ENCODE results near the gene RPIA.
"Not testable (repeated sequence)": the region's sequence is repeated elsewhere in the genome, so short reads cannot be mapped to it uniquely, and the experiment has no call there.

RPIA gene

DNA sequence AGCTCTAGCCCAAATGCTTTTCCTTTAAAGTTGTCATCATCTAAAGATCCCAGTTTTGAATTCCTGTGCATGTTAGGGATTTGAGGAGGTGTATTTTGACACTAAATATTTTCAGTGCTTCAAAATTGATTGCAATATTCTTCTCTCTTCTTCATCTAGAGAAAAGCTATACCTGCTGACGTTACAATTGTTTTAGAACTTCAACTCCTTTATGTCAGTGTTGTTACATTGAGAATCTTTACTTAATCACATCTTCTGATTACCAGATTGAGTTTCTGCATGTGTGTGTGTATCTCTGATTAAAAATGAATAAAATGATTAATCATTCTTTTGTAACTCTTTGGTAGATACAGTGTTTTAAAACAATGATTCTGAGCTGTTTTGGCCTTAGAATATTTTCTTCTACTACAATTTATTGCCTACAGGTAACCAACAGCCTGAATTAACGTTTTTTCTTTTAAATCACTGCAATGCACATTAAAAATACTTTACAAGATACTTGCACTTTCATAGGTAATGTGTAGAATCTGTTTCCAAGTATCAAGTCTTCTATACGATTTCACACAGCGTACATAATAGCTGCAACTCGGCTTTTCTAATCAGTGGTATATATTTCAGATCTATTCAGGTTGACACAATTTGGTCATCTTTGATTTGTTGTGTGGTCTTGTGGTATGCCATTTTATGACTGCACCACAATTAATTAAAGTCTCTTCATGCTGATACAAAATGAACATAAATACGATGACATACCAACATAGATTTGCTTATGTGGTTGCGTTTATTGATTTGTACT, 82.0 kb downstream of the RPIA start:
- not testable (repeated sequence) for DNase-seq (ENCODE audit: low read depth)

GRCh38 chr2:88789213-88789612, 97.7 kb downstream of the RPIA start:
- not testable (repeated sequence) for DNase-seq (ENCODE audit: low read depth)

DNA sequence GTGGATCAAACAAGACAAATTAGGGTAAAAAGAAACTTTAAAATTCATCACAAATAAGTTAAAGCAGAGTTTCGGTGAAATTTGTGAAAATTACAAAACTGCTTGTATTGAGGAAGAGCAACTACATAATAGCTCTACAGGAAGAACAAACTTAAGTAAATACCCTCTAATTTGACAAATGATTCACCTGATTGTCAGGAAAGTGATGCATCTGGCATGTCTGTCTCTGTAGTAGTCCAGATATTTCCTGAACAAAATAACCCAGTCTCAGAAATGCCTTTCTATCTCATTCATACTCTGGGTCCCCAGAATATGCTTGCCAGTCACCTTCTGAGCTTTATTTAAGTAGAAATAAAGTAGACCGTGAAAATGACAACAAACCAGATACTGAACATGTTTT, 104.5 kb downstream of the RPIA start:
- not testable (repeated sequence) for DNase-seq (ENCODE audit: low read depth)

- not testable (repeated sequence) for DNase-seq (ENCODE audit: low read depth)
These were observed 105.0 kb downstream of the RPIA start for GRCh38 chr2:88796523-88796922.

GRCh38 chr2:88797164-88797563, 105.7 kb downstream of the RPIA start:
- not testable (repeated sequence) for DNase-seq (ENCODE audit: low read depth)

All from GM04504 (cell line).